HFFc6 (cell line): ENCODE measurements around the gene RBM24. TPM values are rescaled to one million over a fixed set of nuclear protein-coding genes. Genes with fewer than 3 reads are reported as not detected.
A peak's percentile ranks its signal among the peaks of the same experiment; 100 is the strongest.

Experiments used
- DNase-seq: peaks from one replicate; pipeline ENCODE4 v3.0.0-alpha.2; 2018
- H3K27ac Mint-ChIP-seq: 2 replicates; pipeline ENCODE4 v1.8.0; 2020; ENCODE audit warnings: mild to moderate bottlenecking, mixed read lengths
- H3K27me3 Mint-ChIP-seq: 2 replicates; pipeline ENCODE4 v1.8.0; 2021; ENCODE audit warnings: mild to moderate bottlenecking, moderate library complexity, mixed read lengths; ENCODE audit not compliant: insufficient read depth
- H3K36me3 Mint-ChIP-seq: 2 replicates; pipeline ENCODE4 v1.8.0; 2021; ENCODE audit warnings: low read depth, mixed read lengths
- H3K4me1 Mint-ChIP-seq: 2 replicates; pipeline ENCODE4 v1.8.0; 2020; ENCODE audit warnings: low read depth, mixed read lengths
- H3K4me3 Mint-ChIP-seq: 2 replicates; pipeline ENCODE4 v1.8.0; 2020; ENCODE audit warnings: mild to moderate bottlenecking, moderate library complexity, mixed read lengths
- H3K9me3 Mint-ChIP-seq: 2 replicates; pipeline ENCODE4 v1.8.0; 2020; ENCODE audit warnings: mild to moderate bottlenecking, mixed read lengths
- CTCF ChIP-seq: fragments of 200-600 bp; sonication (generic); IDR thresholded peaks from 2 replicates; pipeline ENCODE4 v1.5.0; 2021; ENCODE audit warnings: antibody characterized with exemption, mild to moderate bottlenecking
- total RNA-seq, 6 experiments: library from RNA; stranded (reverse); fragmentation: NEBNext Ultra II Directional; extraction: Animal tissue kit (Norgen Biotek cat#: 25700); gene quantifications; 2 replicates in 1 of 6; 3 replicates in 5 of 6; pipeline ENCODE4 v1.2.3, GENCODE V29; 2021

Gene RBM24
- total RNA-seq, 6 experiments from 2014 or later = 24.1 to 35.9 (median 33.3) TPM

- Mint-ChIP-seq H3K9me3 (no peaks in the 10 kb centered on the region), H3K36me3 (peaks cover 17% of the 10 kb centered on the region), H3K4me3 (peak overlapping the region; percentile 78), H3K27ac (peak overlapping the region; percentile 94), H3K27me3 (no peaks in the 10 kb centered on the region; the same call in none of the 2 replicates), H3K4me1 (peaks cover 69% of the 10 kb centered on the region)
- no peak for TF ChIP-seq CTCF
- peak; percentile 84 for DNase-seq
Measured at GRCh38 chr6:17278289-17279063, 2.7 kb upstream of the RBM24 start.

GRCh38 chr6:17280138-17280537, 1.0 kb upstream of the RBM24 start:
- Mint-ChIP-seq H3K27ac (peak overlapping the region; percentile 94), H3K36me3 (peaks cover 26% of the 10 kb centered on the region), H3K9me3 (no peaks in the 10 kb centered on the region), H3K4me1 (peaks cover 73% of the 10 kb centered on the region), H3K4me3 (peak overlapping the region; percentile 78), H3K27me3 (no peaks in the 10 kb centered on the region; the same call in none of the 2 replicates)
- no peak for DNase-seq
- TF ChIP-seq CTCF = no peak

GRCh38 chr6:17280552-17281090, 540 bp upstream of the RBM24 start:
- Mint-ChIP-seq H3K27ac (peak overlapping the region; percentile 94), H3K4me1 (peaks cover 73% of the 10 kb centered on the region), H3K36me3 (peaks cover 31% of the 10 kb centered on the region), H3K4me3 (peak overlapping the region; percentile 91), H3K9me3 (no peaks in the 10 kb centered on the region), H3K27me3 (no peaks in the 10 kb centered on the region; the same call in none of the 2 replicates)
- TF ChIP-seq CTCF = peak; percentile 51
- peak; percentile 12 for DNase-seq

GRCh38 chr6:17281497-17282481, 628 bp downstream of the RBM24 start:
- peak overlapping the region; percentile 95 for H3K27ac Mint-ChIP-seq
- peaks cover 76% of the 10 kb centered on the region for H3K4me1 Mint-ChIP-seq
- H3K9me3 Mint-ChIP-seq = no peaks in the 10 kb centered on the region
- H3K27me3 Mint-ChIP-seq = no peaks in the 10 kb centered on the region; the same call in 1 of the 2 replicates
- peaks cover 42% of the 10 kb centered on the region for H3K36me3 Mint-ChIP-seq
- no peak for TF ChIP-seq CTCF
- no peak for DNase-seq
- peak overlapping the region; percentile 98 for H3K4me3 Mint-ChIP-seq

GRCh38 chr6:17283074-17283473, 1.9 kb downstream of the RBM24 start:
- Mint-ChIP-seq H3K36me3 (peaks cover 51% of the 10 kb centered on the region), H3K4me1 (peaks cover 67% of the 10 kb centered on the region), H3K27ac (peak overlapping the region; percentile 95), H3K9me3 (no peaks in the 10 kb centered on the region), H3K27me3 (no peaks in the 10 kb centered on the region; the same call in 1 of the 2 replicates), H3K4me3 (peak overlapping the region; percentile 98)
- TF ChIP-seq CTCF = no peak
- no peak for DNase-seq
